SU-DHL-6 (cell line): Measurements from ENCODE around the gene RTBDN.

Experiments used
- H2AFZ ChIP-seq: fragments of 200-600 bp; sonication (generic); 2 replicates; pipeline ENCODE4 v1.6.1; 2014; ENCODE audit warnings: low read depth, mild to moderate bottlenecking, moderate library complexity, mixed read lengths, antibody characterized with exemption, low read length; ENCODE audit not compliant: severe bottlenecking
- H3F3A ChIP-seq: fragments of 200-600 bp; shearing (Covaris generic); 2 replicates; pipeline ENCODE4 v1.6.0; 2016; ENCODE audit warnings: antibody characterized with exemption, mild to moderate bottlenecking; ENCODE audit not compliant: insufficient read depth
- H3K27ac ChIP-seq: fragments of 200-600 bp; sonication (generic); 2 replicates; pipeline ENCODE4 v1.5.1; 2016; ENCODE audit warnings: low read depth, mild to moderate bottlenecking, low read length, moderate library complexity, mixed read lengths
- H3K27me3 ChIP-seq: fragments of 200-600 bp; sonication (generic), shearing (Covaris generic); 2 replicates; pipeline ENCODE4 v1.6.0; 2014; ENCODE audit warnings: mild to moderate bottlenecking, low read length
- H3K36me3 ChIP-seq: fragments of 200-600 bp; sonication (generic); 2 replicates; pipeline ENCODE4 v1.6.1; 2014; ENCODE audit warnings: mild to moderate bottlenecking, low read length, mixed read lengths
- H3K4me2 ChIP-seq: fragments of 300-600, 200-600 bp; shearing (Covaris generic), sonication (generic); 2 replicates; pipeline ENCODE4 v1.6.0; 2014; ENCODE audit warnings: low read length, low read depth, mild to moderate bottlenecking; ENCODE audit not compliant: poor library complexity, severe bottlenecking
- H3K4me3 ChIP-seq: fragments of 200-600 bp; sonication (generic); 2 replicates; pipeline ENCODE4 v1.5.1; 2014; ENCODE audit warnings: antibody characterized with exemption, low read length, mild to moderate bottlenecking, mixed read lengths; ENCODE audit not compliant: insufficient read depth, poor library complexity, severe bottlenecking
- H3K79me2 ChIP-seq: fragments of 200-600 bp; sonication (generic); 2 replicates; pipeline ENCODE4 v1.6.1; 2014; ENCODE audit warnings: mild to moderate bottlenecking, low read length, moderate library complexity; ENCODE audit not compliant: insufficient read depth
- H3K9ac ChIP-seq: fragments of 200-600 bp; sonication (generic); 2 replicates; pipeline ENCODE4 v1.7.0; 2014; ENCODE audit warnings: mild to moderate bottlenecking, low read length
- H3K9me2 ChIP-seq: fragments of 200-600 bp; sonication (generic); replicated peaks from 2 replicates; pipeline ENCODE4 v1.6.1; 2014; ENCODE audit warnings: low read length; ENCODE audit not compliant: insufficient read depth
- H3K9me3 ChIP-seq: fragments of 200-600 bp; sonication (generic); 2 replicates; pipeline ENCODE4 v1.6.1; 2014; ENCODE audit warnings: low read length, mixed read lengths; ENCODE audit not compliant: insufficient read depth
- H4K20me1 ChIP-seq: fragments of 200-600 bp; sonication (generic); 2 replicates; pipeline ENCODE4 v1.6.1; 2014; ENCODE audit warnings: low read depth, mild to moderate bottlenecking, antibody characterized with exemption, low read length, moderate library complexity, mixed read lengths
- CTCF ChIP-seq: fragments of 200-600 bp; sonication (generic); IDR thresholded peaks from one replicate; pipeline ENCODE4 v1.5.1; 2017; ENCODE audit warnings: antibody characterized with exemption, mild to moderate bottlenecking, low read length, moderate library complexity; ENCODE audit not compliant: insufficient read depth, poor library complexity, severe bottlenecking
- EZH2phosphoT487 ChIP-seq: fragments of 200-600 bp; sonication (generic), shearing (Covaris generic); conservative IDR thresholded peaks from 2 replicates; pipeline ENCODE4 v1.6.1; 2018; ENCODE audit warnings: mild to moderate bottlenecking, antibody characterized with exemption, low read length, moderate library complexity, mixed read lengths

Gene RTBDN

DNA sequence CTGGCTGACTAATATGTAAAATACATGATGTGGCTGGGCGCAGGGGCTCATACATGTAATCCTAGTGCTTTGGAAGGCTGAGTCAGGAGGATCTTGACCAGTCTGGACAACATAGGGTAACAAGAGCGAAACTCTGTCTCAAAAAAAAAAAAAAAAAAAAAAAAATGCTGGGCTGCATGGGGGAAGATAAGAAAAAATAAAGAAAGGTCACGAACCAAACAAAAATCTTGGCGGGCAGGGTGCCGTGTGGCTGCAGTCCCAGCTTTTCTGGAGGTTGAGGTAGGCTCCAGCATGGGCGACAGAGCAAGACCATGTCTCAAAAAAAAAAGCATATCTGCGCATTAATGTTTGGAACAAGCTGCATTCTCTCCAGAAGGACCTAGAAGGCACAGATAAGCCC, 19.3 kb downstream of the RTBDN start:
- Histone ChIP-seq H3K36me3 (no peaks in the 10 kb centered on the region), H3K9me3 (no peaks in the 10 kb centered on the region), H3K79me2 (no peaks in the 10 kb centered on the region), H3K4me3 (no peak overlapping the region), H2AFZ (no peak overlapping the region), H3F3A (no peaks in the 10 kb centered on the region), H4K20me1 (no peaks in the 10 kb centered on the region), H3K27me3 (no peaks in the 10 kb centered on the region), H3K4me2 (no peak overlapping the region), H3K27ac (no peak overlapping the region), H3K9me2 (no peaks in the 10 kb centered on the region), H3K9ac (no peak overlapping the region)
- TF ChIP-seq EZH2phosphoT487, result no peak
- TF ChIP-seq CTCF, result no peak

DNA sequence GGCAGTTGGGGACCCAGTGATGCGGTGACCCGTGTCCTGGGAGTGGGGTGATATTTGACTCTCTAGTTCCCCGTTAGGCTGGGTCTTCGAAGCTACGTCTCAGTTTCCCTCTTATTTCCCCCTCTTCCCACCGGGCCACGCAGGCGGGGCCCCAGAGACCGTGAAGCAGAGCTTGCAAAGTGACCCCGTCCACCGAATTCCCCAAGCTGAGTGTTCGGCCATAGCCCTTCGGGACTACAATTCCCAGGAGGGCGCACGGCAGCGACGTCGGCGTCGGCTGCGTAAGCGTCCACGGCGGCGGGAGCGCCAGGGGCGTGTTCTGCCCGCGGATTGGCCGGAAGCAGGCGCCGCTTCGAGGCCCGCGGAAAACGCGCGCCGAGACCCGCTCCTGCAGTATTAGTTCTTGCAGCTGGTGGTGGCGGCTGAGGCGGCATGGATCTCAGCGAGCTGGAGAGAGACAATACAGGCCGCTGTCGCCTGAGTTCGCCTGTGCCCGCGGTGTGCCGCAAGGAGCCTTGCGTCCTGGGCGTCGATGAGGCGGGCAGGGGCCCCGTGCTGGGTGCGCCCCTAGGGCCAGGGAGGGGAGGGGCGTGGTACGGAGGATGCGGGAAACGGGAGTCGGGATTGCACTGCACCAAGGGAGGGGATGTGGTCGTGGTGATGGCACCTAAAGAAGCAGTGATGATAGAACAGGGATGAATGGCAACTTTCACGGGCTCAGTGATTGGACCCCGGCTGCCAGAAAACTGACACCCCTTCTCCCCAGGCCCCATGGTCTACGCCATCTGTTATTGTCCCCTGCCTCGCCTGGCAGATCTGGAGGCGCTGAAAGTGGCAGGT, 27.9 kb downstream of the RTBDN start, which contains the start of gene RNASEH2A:
Gene RNASEH2A (plus strand): TSS at position 343 of the 840 bp plus-strand sequence. CDS start 90 bp downstream, at position 433.
- Histone ChIP-seq H3K9ac (peak within 1 kb of the TSS; percentile 90), H3K27ac (peak within 1 kb of the TSS; percentile 60)
- TF ChIP-seq EZH2phosphoT487, result no peak

GRCh38 chr19:12804051-12804450, 30.3 kb downstream of the RTBDN start:
- Histone ChIP-seq H3K4me2 (no peak overlapping the region), H3K4me3 (no peak overlapping the region), H3K36me3 (0 out of 2 replicates have a peak, but pooled peaks cover 3% of the 10 kb centered on the region), H3K9me2 (no peaks in the 10 kb centered on the region), H4K20me1 (no peaks in the 10 kb centered on the region), H3F3A (no peaks in the 10 kb centered on the region), H3K27me3 (no peaks in the 10 kb centered on the region), H3K9me3 (no peaks in the 10 kb centered on the region), H3K27ac (no peak overlapping the region), H3K9ac (no peak overlapping the region), H2AFZ (no peak overlapping the region), H3K79me2 (peaks cover 23% of the 10 kb centered on the region)
- no peak for TF ChIP-seq EZH2phosphoT487
- no peak for TF ChIP-seq CTCF

More for the DNA sequence above, 27.9 kb downstream of the RTBDN start, which contains the start of gene RNASEH2A:
- H4K20me1 ChIP-seq, result no peaks in the 10 kb centered on the region
- peak within 1 kb of the TSS; percentile 63 for H3K4me2 ChIP-seq
- no peaks in the 10 kb centered on the region for H3K27me3 ChIP-seq
- peak within 1 kb of the TSS; percentile 78 for H3K4me3 ChIP-seq
- 0 out of 2 replicates have a peak, but pooled peaks cover 3% of the 10 kb centered on the region for H3F3A ChIP-seq
- no peaks in the 10 kb centered on the region for H3K9me3 ChIP-seq
- H3K9me2 ChIP-seq, result no peaks in the 10 kb centered on the region
- peaks cover 5% of the 10 kb centered on the region; the same call in 1 of the 2 replicates for H3K36me3 ChIP-seq
- peak within 1 kb of the TSS; percentile 68 for H2AFZ ChIP-seq
- peaks cover 10% of the 10 kb centered on the region for H3K79me2 ChIP-seq
